Measurements from ENCODE around the gene CSNK1G3. TPM values are rescaled to one million over a fixed set of nuclear protein-coding genes. Genes with fewer than 3 reads are reported as not detected.
A peak's percentile ranks its signal among the peaks of the same experiment; 100 is the strongest.
"Not testable (repeated sequence)": the region's sequence is repeated elsewhere in the genome, so short reads cannot be mapped to it uniquely, and the experiment has no call there.

The CSNK1G3 gene
- polyA plus RNA-seq (ENCODE audit: insufficient read length in 10 of 10), result 10 to 100 TPM; 18.0 to 30.1 (median 24.8) TPM
- long read RNA-seq, donor 1, result 0 reads
- long read RNA-seq, donor 2, result 0 reads
- long read RNA-seq, donor 3, result 0 reads
- long read RNA-seq, donor 4, result 0 reads
- long read RNA-seq, donor 5, full-length matches to known transcripts, result 5 of 5 reads
- long read RNA-seq, donor 5, partial matches to known transcripts, result 0 of 5 reads
- long read RNA-seq, donor 5, other reads (novel, unspliced or antisense), result 0 of 5 reads
- long read RNA-seq, donor 6, full-length matches to known transcripts, result 3 of 3 reads
- long read RNA-seq, donor 6, partial matches to known transcripts, result 0 of 3 reads
- long read RNA-seq, donor 6, other reads (novel, unspliced or antisense), result 0 of 3 reads
- long read RNA-seq, donor 7, partial matches to known transcripts, result 0 of 2 reads
- long read RNA-seq, donor 7, other reads (novel, unspliced or antisense), result 0 of 2 reads
- long read RNA-seq, donor 8, full-length matches to known transcripts, result 6 of 6 reads
- long read RNA-seq, donor 8, partial matches to known transcripts, result 0 of 6 reads
- long read RNA-seq, donor 8, other reads (novel, unspliced or antisense), result 0 of 6 reads
- long read RNA-seq, donor 9, result 0 reads

GRCh38 chr5:123511648-123512605 lies at the start of gene CSNK1G3:
CSNK1G3 (plus strand) TSS chr5:123512177; CDS start chr5:123545664, 33,487 bp downstream.
- peak; percentile 98 to 99 (median 98) for DNase-seq

GRCh38 chr5:123466839-123467238 lies 45.1 kb upstream of the CSNK1G3 start:
- not testable (repeated sequence) for DNase-seq

- DNase-seq, result no peak
These were observed 40.6 kb upstream of the CSNK1G3 start for GRCh38 chr5:123471385-123471784.

- peak in 1 of 3 donors; percentile 12 for DNase-seq
These were observed 39.6 kb upstream of the CSNK1G3 start for GRCh38 chr5:123472150-123472924.

- DNase-seq, result no peak
These were observed 37.7 kb upstream of the CSNK1G3 start for GRCh38 chr5:123474228-123474627.

GRCh38 chr5:123476731-123477130 lies 35.2 kb upstream of the CSNK1G3 start:
- no peak for DNase-seq

GRCh38 chr5:123478546-123478945 lies 33.4 kb upstream of the CSNK1G3 start:
- no peak for DNase-seq

GRCh38 chr5:123482258-123482657 lies 29.7 kb upstream of the CSNK1G3 start:
- no peak for DNase-seq

- DNase-seq, result no peak
These were observed 28.4 kb upstream of the CSNK1G3 start for GRCh38 chr5:123483446-123484077.

- no peak for DNase-seq
These were observed 26.7 kb upstream of the CSNK1G3 start for GRCh38 chr5:123485275-123485674.

- DNase-seq, result peak in 1 of 3 donors; percentile 36
These were observed 24.9 kb upstream of the CSNK1G3 start for GRCh38 chr5:123486951-123487655.

GRCh38 chr5:123490974-123491373 lies 21.0 kb upstream of the CSNK1G3 start:
- no peak for DNase-seq

GRCh38 chr5:123495211-123495610 lies 16.8 kb upstream of the CSNK1G3 start:
- DNase-seq, result not testable (repeated sequence)

- DNase-seq, result peak; percentile 35 to 66 (median 61)
These were observed 15.1 kb upstream of the CSNK1G3 start for GRCh38 chr5:123496892-123497291.

- no peak for DNase-seq
These were observed 11.5 kb upstream of the CSNK1G3 start for GRCh38 chr5:123500471-123500870.

- DNase-seq, result no peak
These were observed 9.9 kb upstream of the CSNK1G3 start for GRCh38 chr5:123502120-123502519.

GRCh38 chr5:123503299-123503698 lies 8.7 kb upstream of the CSNK1G3 start:
- DNase-seq, result no peak

- DNase-seq, result no peak
These were observed 6.3 kb upstream of the CSNK1G3 start for GRCh38 chr5:123505633-123506032.

- DNase-seq, result no peak
These were observed 3.5 kb upstream of the CSNK1G3 start for GRCh38 chr5:123508441-123508840.

- DNase-seq, result no peak
These were observed 708 bp upstream of the CSNK1G3 start for GRCh38 chr5:123511290-123511647.
